Suprapubic skin (tissue), 4 donors: ENCODE results near the gene KRR1. TPM values are rescaled to one million over a fixed set of nuclear protein-coding genes. Genes with fewer than 3 reads are reported as not detected.

Experiments
- DNase-seq, 2 donors: peaks; one replicate each; pipeline ENCODE4 v3.0.0-alpha.2; 2019; ENCODE audit warnings: low spot score in 2 of 2
- H3K27ac ChIP-seq: fragments of 200-600 bp; sonication (generic); one replicate; pipeline ENCODE4 v1.5.1; 2019
- H3K27me3 ChIP-seq: fragments of 200-600 bp; sonication (generic); one replicate; pipeline ENCODE4 v1.5.1; 2019
- H3K36me3 ChIP-seq: fragments of 200-600 bp; sonication (generic); one replicate; pipeline ENCODE4 v1.5.1; 2019
- H3K4me1 ChIP-seq: fragments of 200-600 bp; sonication (generic); one replicate; pipeline ENCODE4 v1.5.1; 2019
- H3K4me3 ChIP-seq: fragments of 200-600 bp; sonication (generic); one replicate; pipeline ENCODE4 v1.5.1; 2019; ENCODE audit warnings: mild to moderate bottlenecking
- H3K9me3 ChIP-seq: fragments of 200-600 bp; sonication (generic); one replicate; pipeline ENCODE4 v1.5.1; 2019
- CTCF ChIP-seq, 2 donors: fragments of 200-600 bp in 1 of 2; fragments of 450-650 bp in 1 of 2; sonication (generic) in 1 of 2; IDR thresholded peaks; one replicate each; pipeline ENCODE4 v1.5.1; 2016 to 2019; ENCODE audit warnings: antibody characterized with exemption in 2 of 2, mild to moderate bottlenecking in 1 of 2, moderate library complexity in 1 of 2
- EP300 ChIP-seq: sonication (generic); formaldehyde crosslinking; IDR thresholded peaks from one replicate; pipeline ENCODE4 v1.6.1; 2017; ENCODE audit warnings: antibody characterized with exemption
- POLR2A ChIP-seq, 2 donors: fragments of 450-650 bp; IDR thresholded peaks; one replicate each; pipeline ENCODE4 v1.6.1; 2017; ENCODE audit warnings: antibody characterized with exemption in 2 of 2, mild to moderate bottlenecking in 2 of 2, moderate library complexity in 2 of 2
- POLR2AphosphoS5 ChIP-seq, 3 donors: sonication (generic); formaldehyde crosslinking; IDR thresholded peaks; one replicate each; pipeline ENCODE4 v1.6.1; 2017; ENCODE audit warnings: antibody characterized with exemption in 3 of 3
- WGBS: methylation state at CpG from one replicate; pipeline ENCODE4 v1.1.5; 2018; 5-methylcytosine and 5-hydroxymethylcytosine counted together
- total RNA-seq, 4 donors: library from RNA; depleted of rRNA; stranded (reverse); fragments of >200 nt; gene quantifications; one replicate each; pipeline ENCODE4 v1.1.0, GENCODE V29; 2016

The KRR1 gene
- total RNA-seq, 4 donors from 2014 or later: 34.6 to 56.5 (median 39.1) TPM

- H3K4me1 ChIP-seq: peaks cover 9% of the 10 kb centered on the region
- H3K27ac ChIP-seq: no peak overlapping the region
- H3K36me3 ChIP-seq: no peaks in the 10 kb centered on the region
- 37% methylated on average over 4 of the region's 4 CpGs for WGBS
- no peaks in the 10 kb centered on the region for H3K27me3 ChIP-seq
- H3K4me3 ChIP-seq: no peak overlapping the region
- TF ChIP-seq POLR2AphosphoS5 (IDR thresholded peaks at IDR 0.05) (no peak), EP300 (no peak), POLR2A (IDR thresholded peaks at IDR 0.05) (no peak), CTCF (IDR thresholded peaks at IDR 0.05) (no peak)
- no peaks in the 10 kb centered on the region for H3K9me3 ChIP-seq
- no peak for DNase-seq
Measured at GRCh38 chr12:75482646-75483045, 28.8 kb downstream of the KRR1 start.

DNA sequence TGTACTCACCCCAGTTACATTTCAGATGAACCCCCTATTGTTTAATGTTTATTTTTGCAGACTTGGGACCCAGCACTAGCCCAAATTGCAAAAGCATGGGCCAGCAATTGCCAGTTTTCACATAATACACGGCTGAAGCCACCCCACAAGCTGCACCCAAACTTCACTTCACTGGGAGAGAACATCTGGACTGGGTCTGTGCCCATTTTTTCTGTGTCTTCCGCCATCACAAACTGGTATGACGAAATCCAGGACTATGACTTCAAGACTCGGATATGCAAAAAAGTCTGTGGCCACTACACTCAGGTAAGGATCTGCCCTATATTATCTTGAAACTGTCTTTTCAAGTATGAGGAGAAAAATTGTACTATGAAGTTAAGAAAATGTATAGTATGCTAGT lies 29.6 kb downstream of the KRR1 start:
- TF ChIP-seq POLR2AphosphoS5 (IDR thresholded peaks at IDR 0.05): no peak
- TF ChIP-seq CTCF (IDR thresholded peaks at IDR 0.05): no peak
- TF ChIP-seq POLR2A (IDR thresholded peaks at IDR 0.05): no peak
- no peak for TF ChIP-seq EP300
- Histone ChIP-seq H3K4me1 (peaks cover 9% of the 10 kb centered on the region), H3K36me3 (no peaks in the 10 kb centered on the region), H3K27me3 (no peaks in the 10 kb centered on the region), H3K4me3 (peak overlapping the region; percentile 42), H3K9me3 (no peaks in the 10 kb centered on the region), H3K27ac (no peak overlapping the region)
- DNase-seq: no peak
- WGBS: 62% methylated on average over 4 of the region's 4 CpGs

- 56% methylated on average over 5 of the region's 5 CpGs for WGBS
- TF ChIP-seq EP300 (no peak), CTCF (IDR thresholded peaks at IDR 0.05) (no peak), POLR2A (IDR thresholded peaks at IDR 0.05) (no peak), POLR2AphosphoS5 (IDR thresholded peaks at IDR 0.05) (no peak)
- Histone ChIP-seq H3K4me1 (peaks cover 9% of the 10 kb centered on the region), H3K36me3 (no peaks in the 10 kb centered on the region), H3K9me3 (no peaks in the 10 kb centered on the region), H3K27ac (peak overlapping the region; percentile 61), H3K4me3 (peak overlapping the region; percentile 42), H3K27me3 (no peaks in the 10 kb centered on the region)
- no peak for DNase-seq
Measured at GRCh38 chr12:75481013-75481705, 30.2 kb downstream of the KRR1 start.

GRCh38 chr12:75480469-75480949 lies 30.9 kb downstream of the KRR1 start, which contains the start of gene GLIPR1:
TSS of gene GLIPR1 (plus strand) at chr12:75480755. CDS start at chr12:75480881, 126 bp downstream.
- peak within 1 kb of the TSS; percentile 42 for H3K4me3 ChIP-seq
- peak; percentile 81 to 83 for DNase-seq
- WGBS: 27% methylated on average over 8 of the region's 8 CpGs
- no peaks in the 10 kb centered on the region for H3K36me3 ChIP-seq
- no peaks in the 10 kb centered on the region for H3K9me3 ChIP-seq
- H3K27me3 ChIP-seq: no peaks in the 10 kb centered on the region
- peaks cover 9% of the 10 kb centered on the region for H3K4me1 ChIP-seq
- peak within 1 kb of the TSS; percentile 61 for H3K27ac ChIP-seq
- TF ChIP-seq EP300: no peak
- TF ChIP-seq POLR2AphosphoS5 (IDR thresholded peaks at IDR 0.05): peak in 1 of 3 donors; percentile 40
- TF ChIP-seq CTCF (IDR thresholded peaks at IDR 0.05): no peak
- TF ChIP-seq POLR2A (IDR thresholded peaks at IDR 0.05): peak in 1 of 2 donors; percentile 36

DNA sequence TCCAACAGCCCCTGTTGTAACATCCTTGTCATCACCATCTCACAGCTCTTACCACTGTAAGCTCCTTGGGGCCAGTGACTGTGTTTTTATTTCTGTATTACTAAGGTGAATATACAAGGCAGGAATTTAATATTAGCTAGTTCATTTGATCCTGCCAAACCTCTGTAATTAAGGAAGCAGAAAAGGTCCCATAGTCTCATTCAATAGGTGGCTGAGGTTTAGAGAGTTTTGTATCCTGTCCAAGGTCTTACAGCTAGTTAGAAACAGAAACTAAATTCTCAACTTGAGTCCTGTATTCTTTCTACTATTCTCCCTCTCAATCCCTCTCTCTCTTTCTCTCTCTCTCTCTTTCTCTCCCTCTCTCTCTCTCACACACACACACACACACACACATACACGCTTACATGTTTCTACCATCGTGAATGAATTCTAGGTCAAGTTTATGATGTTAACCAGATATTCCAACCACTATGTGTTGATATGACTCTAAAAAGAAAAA lies 31.4 kb downstream of the KRR1 start:
- Histone ChIP-seq H3K4me3 (peak overlapping the region; percentile 42), H3K36me3 (no peaks in the 10 kb centered on the region), H3K27ac (no peak overlapping the region), H3K9me3 (no peaks in the 10 kb centered on the region), H3K27me3 (no peaks in the 10 kb centered on the region), H3K4me1 (peaks cover 9% of the 10 kb centered on the region)
- TF ChIP-seq POLR2AphosphoS5 (IDR thresholded peaks at IDR 0.05): no peak
- 38% methylated on average over 2 of the region's 2 CpGs for WGBS
- no peak for DNase-seq
